PC-9 (cell line): ENCODE measurements around the gene PLA2G2D. TPM values are rescaled to one million over a fixed set of nuclear protein-coding genes. Genes with fewer than 3 reads are reported as not detected.

Experiments
- BruUV-seq: library from RNA; stranded (reverse); fragments of 400-500 nt; replicated peaks from 2 replicates; lab custom pipeline; 2021; lab: Mats Ljungman, UMichigan
- CTCF ChIA-PET: fragments of 300-600 bp; sonication (Branson Sonifier 250); formaldehyde crosslinking; loops from one replicate; lab custom pipeline; 2022; ENCODE audit warnings: antibody characterized with exemption; lab: Charles Lee
- POLR2A ChIA-PET: fragments of 300-600 bp; sonication (Branson Sonifier 250); formaldehyde crosslinking; loops from one replicate; lab custom pipeline; 2022; ENCODE audit warnings: antibody characterized with exemption; ENCODE audit not compliant: unreplicated experiment; lab: Charles Lee
- DNase-seq, 2 experiments: peaks; one replicate each; pipeline versions ENCODE4 v3.0.0 to v3.0.0-alpha.2; 2015 to 2022; ENCODE audit warnings: mixed read lengths in 1 of 2
- H2AFZ ChIP-seq: fragments of 200-600 bp; sonication (generic); 2 replicates; pipeline ENCODE4 v1.8.1; 2017; ENCODE audit warnings: antibody characterized with exemption
- H3F3A ChIP-seq: fragments of 200-600 bp; sonication (generic); 2 replicates; pipeline ENCODE4 v1.8.1; 2017; ENCODE audit warnings: antibody characterized with exemption, mild to moderate bottlenecking, low read depth; ENCODE audit not compliant: insufficient read depth
- H3K27ac ChIP-seq: fragments of 200-600 bp; sonication (generic); 2 replicates; pipeline ENCODE4 v1.6.1; 2016; ENCODE audit warnings: mixed run types
- H3K27me3 ChIP-seq: fragments of 200-600 bp; sonication (generic); 2 replicates; pipeline ENCODE4 v1.6.1; 2016; ENCODE audit warnings: low read depth, mixed run types; ENCODE audit not compliant: insufficient read depth
- H3K36me3 ChIP-seq: fragments of 200-600 bp; sonication (generic); 2 replicates; pipeline ENCODE4 v1.6.1; 2016; ENCODE audit warnings: low read depth, mixed run types
- H3K4me1 ChIP-seq: fragments of 200-600 bp; sonication (generic); replicated peaks from 2 replicates; pipeline ENCODE4 v1.6.1; 2016; ENCODE audit warnings: mixed run types; ENCODE audit not compliant: insufficient read depth
- H3K4me2 ChIP-seq: fragments of 200-600 bp; sonication (generic); 2 replicates; pipeline ENCODE4 v1.6.1; 2017; ENCODE audit warnings: mixed run types
- H3K4me3 ChIP-seq: fragments of 200-600 bp; sonication (generic); 2 replicates; pipeline ENCODE4 v1.6.1; 2016; ENCODE audit warnings: mixed run types
- H3K79me2 ChIP-seq: fragments of 200-600 bp; sonication (generic); 2 replicates; pipeline ENCODE4 v1.6.1; 2017; ENCODE audit warnings: low read depth, mixed run types
- H3K9me2 ChIP-seq: fragments of 200-600 bp; sonication (generic); 2 replicates; pipeline ENCODE4 v1.8.1; 2017; ENCODE audit warnings: mild to moderate bottlenecking; ENCODE audit not compliant: insufficient read depth
- H3K9me3 ChIP-seq: fragments of 200-600 bp; sonication (generic); 2 replicates; pipeline ENCODE4 v1.8.1; 2016; ENCODE audit warnings: low read depth; ENCODE audit not compliant: insufficient read depth
- H4K20me1 ChIP-seq: fragments of 200-600 bp; sonication (generic); 2 replicates; pipeline ENCODE4 v1.8.1; 2017; ENCODE audit not compliant: insufficient read depth
- EZH2 ChIP-seq: fragments of 200-600 bp; sonication (generic); IDR thresholded peaks from 2 replicates; pipeline ENCODE4 v1.8.0; 2017; ENCODE audit warnings: antibody characterized with exemption, low read depth
- intact Hi-C: fragments of 100-400 bp; cut with micrococcal nuclease; formaldehyde crosslinking; loops from one replicate; pipeline ENCODE4 v1.10.0; 2022; ENCODE audit not compliant: unreplicated experiment
- total RNA-seq: library from RNA; stranded (reverse); gene quantifications from 2 replicates; pipeline ENCODE4 v1.2.3, GENCODE V29; 2021
- TF ChIP-seq, protein P1 (sequence below): fragments of 200-600 bp; sonication (generic); conservative IDR thresholded peaks from 2 replicates; pipeline ENCODE4 v1.6.1; 2017; ENCODE audit warnings: mixed run types, antibody characterized with exemption, mild to moderate bottlenecking, moderate library complexity

Gene PLA2G2D
- total RNA-seq, 1 experiment from 2014 or later, result not detected

DNA sequence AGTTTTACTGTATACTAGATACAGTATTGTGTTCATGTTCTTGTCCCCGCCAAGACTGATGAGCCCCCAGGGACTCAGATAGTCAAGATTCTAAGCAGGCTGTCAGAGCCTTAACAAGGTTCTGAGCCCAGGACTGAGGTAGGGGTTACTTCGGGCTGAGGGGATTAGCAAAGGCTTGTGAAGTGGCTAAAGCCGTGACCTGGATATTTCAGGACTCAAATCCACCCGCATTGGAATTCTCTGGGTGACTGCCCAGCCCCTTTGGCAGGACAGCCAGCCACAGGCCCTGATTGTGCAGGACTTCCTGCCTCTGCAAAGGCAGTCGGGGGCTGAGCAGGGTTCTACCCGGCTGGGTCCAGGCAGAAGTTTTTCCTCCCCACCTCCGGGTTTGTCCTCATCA lies 49.5 kb downstream of the PLA2G2D start, which contains the start of gene PLA2G5:
Gene PLA2G5, plus strand, starts transcription at position 321 of the 400 bp plus-strand sequence. CDS start 14,637 bp downstream, outside the sequence.
- H3K27me3 ChIP-seq, result no peaks in the 10 kb centered on the region
- no peaks in the 10 kb centered on the region for H3K4me1 ChIP-seq
- H3K4me2 ChIP-seq, result no peak within 1 kb of the TSS
- ChIA-PET POLR2A (interaction anchor here (0.6 kb wide), 1 partner anchor 11 kb away, joined by 3 read pairs; no protein-coding TSS in a partner anchor), CTCF (no interaction called here)
- no peaks in the 10 kb centered on the region for H3F3A ChIP-seq
- H3K36me3 ChIP-seq, result no peaks in the 10 kb centered on the region
- no peaks in the 10 kb centered on the region for H3K79me2 ChIP-seq
- no peak within 1 kb of the TSS for H2AFZ ChIP-seq
- no peak within 1 kb of the TSS for H3K4me3 ChIP-seq
- H3K9me3 ChIP-seq, result no peaks in the 10 kb centered on the region
- H4K20me1 ChIP-seq, result no peaks in the 10 kb centered on the region
- no TSS peak for BruUV-seq
- TF ChIP-seq EZH2, result no peak
- TF ChIP-seq, protein P1, sequence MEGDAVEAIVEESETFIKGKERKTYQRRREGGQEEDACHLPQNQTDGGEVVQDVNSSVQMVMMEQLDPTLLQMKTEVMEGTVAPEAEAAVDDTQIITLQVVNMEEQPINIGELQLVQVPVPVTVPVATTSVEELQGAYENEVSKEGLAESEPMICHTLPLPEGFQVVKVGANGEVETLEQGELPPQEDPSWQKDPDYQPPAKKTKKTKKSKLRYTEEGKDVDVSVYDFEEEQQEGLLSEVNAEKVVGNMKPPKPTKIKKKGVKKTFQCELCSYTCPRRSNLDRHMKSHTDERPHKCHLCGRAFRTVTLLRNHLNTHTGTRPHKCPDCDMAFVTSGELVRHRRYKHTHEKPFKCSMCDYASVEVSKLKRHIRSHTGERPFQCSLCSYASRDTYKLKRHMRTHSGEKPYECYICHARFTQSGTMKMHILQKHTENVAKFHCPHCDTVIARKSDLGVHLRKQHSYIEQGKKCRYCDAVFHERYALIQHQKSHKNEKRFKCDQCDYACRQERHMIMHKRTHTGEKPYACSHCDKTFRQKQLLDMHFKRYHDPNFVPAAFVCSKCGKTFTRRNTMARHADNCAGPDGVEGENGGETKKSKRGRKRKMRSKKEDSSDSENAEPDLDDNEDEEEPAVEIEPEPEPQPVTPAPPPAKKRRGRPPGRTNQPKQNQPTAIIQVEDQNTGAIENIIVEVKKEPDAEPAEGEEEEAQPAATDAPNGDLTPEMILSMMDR, result no peak
- no peaks in the 10 kb centered on the region for H3K9me2 ChIP-seq
- no peak within 1 kb of the TSS for H3K27ac ChIP-seq
- intact Hi-C loops, result no loop called here
- DNase-seq, result no peak

DNA sequence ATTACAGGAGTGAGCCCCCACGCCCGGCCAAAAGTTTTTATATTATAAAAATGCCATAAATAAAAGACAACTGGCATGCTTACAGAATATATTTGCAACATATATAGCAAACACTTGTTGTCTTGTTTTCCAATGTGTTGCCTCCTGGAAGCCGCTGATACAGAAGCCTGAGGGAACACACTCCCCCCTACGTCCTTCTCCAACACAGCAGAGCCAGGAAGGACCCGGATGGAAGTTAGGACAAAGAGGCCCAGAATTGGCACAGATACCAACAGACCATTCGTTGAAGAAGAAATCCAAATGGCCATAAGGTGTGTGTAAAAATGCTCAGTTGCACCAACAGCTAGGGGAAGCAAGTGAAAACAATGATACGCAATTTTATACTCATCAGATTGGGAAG lies 50.6 kb downstream of the PLA2G2D start:
- Histone ChIP-seq H3K4me3 (no peak overlapping the region), H3K4me2 (no peak overlapping the region), H3K79me2 (no peaks in the 10 kb centered on the region), H2AFZ (no peak overlapping the region), H3K27ac (no peak overlapping the region), H3F3A (peaks cover 5% of the 10 kb centered on the region; the same call in 1 of the 2 replicates), H3K4me1 (peaks cover 3% of the 10 kb centered on the region; the same call in 1 of the 2 replicates), H3K9me2 (no peaks in the 10 kb centered on the region), H3K27me3 (no peaks in the 10 kb centered on the region), H4K20me1 (no peaks in the 10 kb centered on the region), H3K36me3 (no peaks in the 10 kb centered on the region), H3K9me3 (no peaks in the 10 kb centered on the region)
- intact Hi-C loops, result no loop called here
- DNase-seq, result no peak
- BruUV-seq, result no TSS peak
- POLR2A ChIA-PET, result no interaction called here
- no peak for TF ChIP-seq EZH2
- TF ChIP-seq, protein P1, result no peak
- CTCF ChIA-PET, result no interaction called here

DNA sequence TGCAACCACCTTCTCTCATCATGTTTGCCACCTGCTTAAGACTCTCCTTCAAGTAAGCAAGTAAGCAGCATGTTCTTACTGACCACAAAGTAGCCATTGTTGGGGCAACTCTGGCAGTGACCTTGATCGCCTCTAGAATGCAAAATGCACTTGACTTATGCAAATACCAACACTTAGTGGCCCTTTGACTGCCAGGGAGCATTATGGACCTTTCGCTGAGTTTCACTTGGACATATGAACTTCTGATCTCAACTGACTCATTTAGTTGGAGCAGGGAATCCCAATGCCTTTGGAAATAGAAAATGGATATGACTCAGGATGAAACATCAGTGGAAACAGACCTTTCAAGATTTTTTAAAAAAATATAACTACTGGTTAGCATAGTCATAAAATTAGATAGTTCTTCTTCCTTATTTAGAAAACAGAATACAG lies 55.5 kb downstream of the PLA2G2D start:
- H3F3A ChIP-seq, result peaks cover 5% of the 10 kb centered on the region; the same call in 1 of the 2 replicates
- no TSS peak for BruUV-seq
- H3K9me2 ChIP-seq, result no peaks in the 10 kb centered on the region
- H3K4me2 ChIP-seq, result no peak overlapping the region
- peak overlapping the region; percentile 9; the same call in 1 of the 2 replicates for H3K27ac ChIP-seq
- H3K4me1 ChIP-seq, result peaks cover 5% of the 10 kb centered on the region; the same call in 1 of the 2 replicates
- ChIA-PET CTCF (no interaction called here), POLR2A (interaction anchor here (0.7 kb wide), 1 partner anchor 40 kb away, joined by 3 read pairs; no protein-coding TSS in a partner anchor)
- TF ChIP-seq, protein P1, result no peak
- TF ChIP-seq EZH2, result no peak
- H3K79me2 ChIP-seq, result no peaks in the 10 kb centered on the region
- H3K9me3 ChIP-seq, result no peaks in the 10 kb centered on the region
- peak in 1 of 2 experiments; percentile 53 for DNase-seq
- no peak overlapping the region for H2AFZ ChIP-seq
- intact Hi-C loops, result no loop called here
- no peaks in the 10 kb centered on the region for H3K27me3 ChIP-seq
- H3K4me3 ChIP-seq, result no peak overlapping the region
- no peaks in the 10 kb centered on the region for H4K20me1 ChIP-seq
- no peaks in the 10 kb centered on the region for H3K36me3 ChIP-seq

Other genes with a start within 250 kb of the PLA2G2D start
- 8.5 and 9.7 TPM in 2 replicates for gene OTUD3, start 237.1 kb downstream of the PLA2G2D start, total RNA-seq
- gene PLA2G2E, start 195.9 kb downstream of the PLA2G2D start, total RNA-seq, result not detected in 2 replicates
- gene PLA2G2A, start 139.9 kb downstream of the PLA2G2D start, total RNA-seq, result not detected in 2 replicates
- gene PLA2G5, start 49.3 kb downstream of the PLA2G2D start, total RNA-seq, result not detected in 2 replicates
- gene PLA2G2F, start 19.8 kb upstream of the PLA2G2D start, total RNA-seq, result 0.20 TPM in 1 of 2 replicates, not detected in the other
- gene UBXN10, start 66.6 kb upstream of the PLA2G2D start, total RNA-seq, result 9.4 and 11.9 TPM in 2 replicates
- 0.48 and 0.55 TPM in 2 replicates for gene PLA2G2C, start 67.0 kb upstream of the PLA2G2D start, total RNA-seq
- not detected in 2 replicates for gene VWA5B1, start 171.3 kb upstream of the PLA2G2D start, total RNA-seq